ENCODE measurements around the gene PCDH18.

The PCDH18 gene

GRCh38 chr4:137545461-137545861 lies 13.2 kb upstream of the PCDH18 start:
- no peak overlapping the region for H2AFZ ChIP-seq (ENCODE audit: low read depth, low read length)
- H3K4me2 ChIP-seq (ENCODE audit: insufficient read depth, low read length) = no peak overlapping the region

GRCh38 chr4:137543648-137544047 lies 11.4 kb upstream of the PCDH18 start:
- DNase-seq (no peak), ATAC-seq (ENCODE audit: insufficient read depth, low read depth) (no peak)
- Histone ChIP-seq H3K4me1 (ENCODE audit: insufficient read depth, low read length) (no peaks in the 10 kb centered on the region), H3K27ac (ENCODE audit: low read length) (no peak overlapping the region), H3K4me3 (ENCODE audit: low read depth in 1 of 2, low read length in 2 of 2) (no peak overlapping the region), H3K9ac (ENCODE audit: low read depth, low read length) (no peak overlapping the region), H3K4me2 (ENCODE audit: insufficient read depth, low read length) (no peak overlapping the region), H3K79me2 (ENCODE audit: insufficient read depth, low read length) (no peaks in the 10 kb centered on the region), H3K9me3 (ENCODE audit: insufficient read depth, low read length, severe bottlenecking) (no peaks in the 10 kb centered on the region), H2AFZ (ENCODE audit: low read depth, low read length) (no peak overlapping the region), H4K20me1 (ENCODE audit: insufficient read depth, low read length) (no peaks in the 10 kb centered on the region), H3K36me3 (ENCODE audit: insufficient read depth, low read length) (no peaks in the 10 kb centered on the region), H3K27me3 (ENCODE audit: insufficient read depth, low read length, poor library complexity) (no peaks in the 10 kb centered on the region)
- TF ChIP-seq EZH2 (IDR thresholded peaks at IDR 0.05; ENCODE audit: borderline replicate concordance, low read depth, low read length, severe bottlenecking) = no peak
- TF ChIP-seq CTCF (IDR thresholded peaks at IDR 0.05; ENCODE audit: borderline replicate concordance, extremely low read depth, low read length, poor library complexity, severe bottlenecking) = no peak

More at GRCh38 chr4:137545461-137545861, 13.2 kb upstream of the PCDH18 start:
- H3K9me3 ChIP-seq (ENCODE audit: insufficient read depth, low read length, severe bottlenecking) = no peaks in the 10 kb centered on the region
- no peak for DNase-seq
- H4K20me1 ChIP-seq (ENCODE audit: insufficient read depth, low read length) = no peaks in the 10 kb centered on the region
- no peak overlapping the region for H3K27ac ChIP-seq (ENCODE audit: low read length)
- TF ChIP-seq EZH2 (IDR thresholded peaks at IDR 0.05; ENCODE audit: borderline replicate concordance, low read depth, low read length, severe bottlenecking) (no peak), CTCF (IDR thresholded peaks at IDR 0.05; ENCODE audit: borderline replicate concordance, extremely low read depth, low read length, poor library complexity, severe bottlenecking) (no peak)
- no peak overlapping the region for H3K9ac ChIP-seq (ENCODE audit: low read depth, low read length)
- H3K4me3 ChIP-seq (ENCODE audit: low read depth in 1 of 2, low read length in 2 of 2) = no peak overlapping the region
- ATAC-seq (ENCODE audit: insufficient read depth, low read depth) = no peak
- no peaks in the 10 kb centered on the region for H3K36me3 ChIP-seq (ENCODE audit: insufficient read depth, low read length)
- no peaks in the 10 kb centered on the region for H3K4me1 ChIP-seq (ENCODE audit: insufficient read depth, low read length)
- no peaks in the 10 kb centered on the region for H3K79me2 ChIP-seq (ENCODE audit: insufficient read depth, low read length)
- H3K27me3 ChIP-seq (ENCODE audit: insufficient read depth, low read length, poor library complexity) = no peaks in the 10 kb centered on the region

- no peak overlapping the region for H3K4me3 ChIP-seq (ENCODE audit: low read depth in 1 of 2, low read length in 2 of 2)
- no peak overlapping the region for H3K9ac ChIP-seq (ENCODE audit: low read depth, low read length)
- no peak overlapping the region for H3K27ac ChIP-seq (ENCODE audit: low read length)
- no peaks in the 10 kb centered on the region for H4K20me1 ChIP-seq (ENCODE audit: insufficient read depth, low read length)
- no peaks in the 10 kb centered on the region for H3K4me1 ChIP-seq (ENCODE audit: insufficient read depth, low read length)
- no peaks in the 10 kb centered on the region for H3K79me2 ChIP-seq (ENCODE audit: insufficient read depth, low read length)
- no peaks in the 10 kb centered on the region for H3K9me3 ChIP-seq (ENCODE audit: insufficient read depth, low read length, severe bottlenecking)
- DNase-seq (no peak), ATAC-seq (ENCODE audit: insufficient read depth, low read depth) (no peak)
- H3K4me2 ChIP-seq (ENCODE audit: insufficient read depth, low read length) = no peak overlapping the region
- no peak overlapping the region for H2AFZ ChIP-seq (ENCODE audit: low read depth, low read length)
- no peaks in the 10 kb centered on the region for H3K36me3 ChIP-seq (ENCODE audit: insufficient read depth, low read length)
- no peaks in the 10 kb centered on the region for H3K27me3 ChIP-seq (ENCODE audit: insufficient read depth, low read length, poor library complexity)
- TF ChIP-seq EZH2 (IDR thresholded peaks at IDR 0.05; ENCODE audit: borderline replicate concordance, low read depth, low read length, severe bottlenecking) (no peak), CTCF (IDR thresholded peaks at IDR 0.05; ENCODE audit: borderline replicate concordance, extremely low read depth, low read length, poor library complexity, severe bottlenecking) (no peak)
Observed at GRCh38 chr4:137543198-137543597, 10.9 kb upstream of the PCDH18 start.

Data from DND-41 (cell line).